Activated CD8-positive, alpha-beta memory T cell treated with anti-CD3 and anti-CD28 coated beads, Interleukin-2, amount 50 U/mL, for 4 hours (primary cell): ENCODE results near the gene CD46.

Experiments
- DNase-seq: peaks from one replicate; pipeline ENCODE4 v3.0.0-alpha.2; 2020

The CD46 gene

DNA sequence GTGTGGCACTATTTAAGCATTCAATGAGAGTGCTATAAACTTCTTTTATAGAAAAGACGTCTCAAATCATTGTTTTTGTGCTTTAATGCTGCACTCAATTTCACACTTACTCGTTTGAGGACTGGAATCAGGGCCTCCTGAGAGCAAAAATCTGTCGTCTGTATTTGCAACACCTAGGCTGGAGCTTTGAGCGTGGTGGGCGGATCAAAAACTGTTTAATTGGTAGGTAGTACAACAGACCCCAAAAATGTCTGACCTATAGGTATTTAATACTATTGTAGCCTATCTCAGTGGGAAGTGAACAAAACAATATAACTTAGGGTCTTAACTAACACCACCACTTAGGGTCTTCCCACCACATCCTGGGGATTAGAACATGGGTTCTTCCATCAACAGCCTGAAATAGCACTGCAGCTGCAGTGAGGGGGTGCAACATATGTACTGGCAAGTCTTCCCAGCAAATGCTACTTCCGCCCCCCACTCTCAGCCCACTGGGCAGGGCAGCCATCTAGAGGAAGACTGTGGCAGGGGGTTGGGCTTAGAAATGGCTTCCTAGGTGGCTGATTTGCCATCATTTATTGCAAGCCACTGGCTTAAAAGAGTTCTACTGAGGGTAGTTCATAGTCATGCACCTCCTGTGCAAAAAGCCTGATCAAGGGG is 48.3 kb downstream of the CD46 start:
- DNase-seq: no peak

DNA sequence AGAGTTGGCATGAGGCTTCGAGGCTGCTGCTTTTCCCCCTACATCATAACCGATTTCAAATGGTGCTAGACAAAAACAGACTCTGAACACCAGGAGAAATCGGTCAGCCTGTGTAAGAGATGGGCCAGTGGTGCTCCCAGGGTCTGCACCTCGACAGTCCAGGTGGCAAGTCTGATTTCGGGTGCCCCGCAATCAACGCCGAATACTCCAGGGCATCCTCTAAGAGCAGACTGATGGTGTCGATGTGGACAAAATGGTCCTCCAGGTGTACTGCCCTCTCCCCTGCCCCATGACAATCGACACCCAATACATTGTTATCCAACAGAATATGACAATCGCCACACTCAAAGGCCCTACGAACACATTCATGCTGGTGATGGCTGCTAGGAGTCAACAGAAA is 50.0 kb downstream of the CD46 start:
- no peak for DNase-seq

DNA sequence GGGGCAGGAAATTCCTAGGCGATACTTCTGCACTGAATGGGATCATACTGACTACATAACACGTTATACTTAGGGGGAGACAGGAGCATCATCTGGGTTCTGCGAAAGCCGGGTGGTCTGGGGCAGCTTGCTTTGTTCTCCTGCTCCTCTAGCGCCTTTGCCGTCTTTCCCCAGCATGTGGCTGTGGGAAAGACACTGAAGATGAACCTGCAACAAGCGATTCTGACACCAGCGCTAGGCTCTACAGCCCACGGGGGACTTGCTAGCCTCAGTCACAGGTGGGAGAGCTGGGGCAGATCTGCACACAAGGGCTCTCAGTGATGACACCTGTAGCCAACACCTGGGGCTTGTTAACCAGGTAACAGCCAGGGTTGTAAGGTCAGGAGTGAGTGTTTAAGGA is 51.8 kb downstream of the CD46 start:
- DNase-seq: no peak

DNA sequence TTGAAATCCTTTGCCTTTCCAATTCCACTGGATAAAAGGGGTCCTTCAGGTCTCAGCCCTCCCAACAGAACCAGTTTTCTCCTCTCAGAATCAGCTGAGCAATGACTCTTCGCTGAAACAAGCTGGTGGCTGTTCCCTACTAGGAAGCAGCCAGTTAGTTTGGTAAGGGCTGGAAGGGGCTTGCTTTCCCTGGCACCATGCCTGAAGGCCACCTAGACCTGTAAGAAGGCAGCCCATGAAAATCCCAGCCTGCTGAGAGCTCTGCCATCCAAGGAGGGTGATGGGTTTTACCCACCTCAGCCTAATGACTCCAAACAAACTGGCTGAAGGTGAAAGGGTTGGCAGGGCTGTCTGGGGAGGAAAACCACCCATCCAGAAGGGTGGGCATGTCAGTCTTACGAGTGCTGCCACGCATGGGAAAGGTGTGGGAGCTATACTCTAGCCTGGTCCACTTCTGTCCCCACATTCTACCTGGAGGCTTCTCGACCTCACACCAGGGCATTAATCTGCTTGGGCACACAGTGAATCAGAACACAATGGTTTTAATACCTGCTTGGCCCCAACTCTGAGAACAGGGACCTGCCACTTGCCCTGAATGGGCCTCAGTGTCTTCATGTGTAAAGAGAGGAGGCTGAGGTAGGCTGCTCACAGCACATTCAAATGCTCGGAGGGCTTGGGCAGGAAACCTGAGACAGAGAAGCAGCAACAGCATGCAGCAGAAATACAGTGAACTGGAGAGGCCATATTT is 53.0 kb downstream of the CD46 start:
- no peak for DNase-seq

DNA sequence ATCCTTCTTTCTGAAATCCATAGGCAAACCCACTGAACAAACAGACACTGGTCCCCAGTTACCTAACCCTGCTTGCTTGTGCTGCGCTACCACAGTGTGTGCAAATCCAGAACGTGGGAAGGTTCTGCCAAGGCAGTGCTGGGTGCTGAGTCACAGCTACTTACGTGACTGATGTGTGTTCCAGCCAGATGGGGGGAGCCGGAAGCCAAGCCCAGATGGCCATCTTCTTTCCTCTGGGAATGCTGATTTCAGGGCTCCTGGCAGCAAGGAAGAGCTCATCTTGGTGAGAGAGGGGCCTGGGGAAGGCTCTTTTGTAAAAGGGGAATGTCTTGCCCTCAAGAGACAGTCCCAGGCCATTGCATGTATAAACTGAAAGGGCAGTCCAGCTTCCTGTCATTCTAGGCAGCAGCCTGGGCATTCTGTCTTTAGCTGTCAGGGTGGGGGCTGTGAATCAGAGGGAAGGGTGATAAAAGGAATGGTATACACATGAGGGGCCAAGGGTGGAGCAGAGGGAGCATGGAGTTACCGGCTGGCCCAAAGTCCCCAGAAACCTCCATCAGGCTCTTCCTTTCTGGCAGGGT is 54.1 kb downstream of the CD46 start:
- DNase-seq: no peak

DNA sequence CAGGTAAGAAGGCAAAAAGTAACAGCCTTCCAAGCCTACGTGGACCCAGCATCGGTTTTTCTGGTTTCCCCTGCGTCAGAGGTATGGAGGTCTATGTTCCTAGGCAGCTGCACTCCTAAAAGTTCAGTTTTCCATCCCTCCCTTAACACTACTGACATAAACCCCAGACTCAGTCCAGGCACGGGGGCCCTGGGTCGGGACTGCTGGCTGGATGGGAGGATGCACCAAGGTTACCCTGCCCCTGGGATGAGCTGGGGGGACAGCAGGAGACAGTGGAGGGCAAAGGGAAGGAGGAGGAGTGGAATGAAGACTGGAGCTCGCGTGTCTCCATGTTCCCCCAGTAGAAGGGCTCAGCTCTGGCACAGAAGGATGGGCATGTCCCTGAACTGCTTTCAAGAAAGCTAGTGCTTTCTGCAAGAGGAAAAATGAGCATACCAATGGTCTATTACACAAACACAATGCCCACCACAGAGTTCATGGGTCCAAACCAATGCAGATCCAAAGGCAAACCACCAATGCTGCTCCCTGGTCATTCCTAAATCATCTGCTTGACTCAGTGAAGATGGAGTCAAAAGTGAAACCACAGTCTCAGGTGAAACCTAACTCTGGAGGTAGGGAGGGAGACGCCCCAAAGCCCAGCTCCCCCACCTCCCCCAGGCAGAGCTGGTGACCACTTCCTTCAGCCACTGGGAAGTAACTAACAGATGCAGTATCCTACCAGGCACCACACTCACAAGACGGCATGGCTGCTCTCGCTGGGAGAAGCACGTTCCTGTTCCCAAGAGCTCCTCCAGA is 54.9 kb downstream of the CD46 start:
- no peak for DNase-seq

DNA sequence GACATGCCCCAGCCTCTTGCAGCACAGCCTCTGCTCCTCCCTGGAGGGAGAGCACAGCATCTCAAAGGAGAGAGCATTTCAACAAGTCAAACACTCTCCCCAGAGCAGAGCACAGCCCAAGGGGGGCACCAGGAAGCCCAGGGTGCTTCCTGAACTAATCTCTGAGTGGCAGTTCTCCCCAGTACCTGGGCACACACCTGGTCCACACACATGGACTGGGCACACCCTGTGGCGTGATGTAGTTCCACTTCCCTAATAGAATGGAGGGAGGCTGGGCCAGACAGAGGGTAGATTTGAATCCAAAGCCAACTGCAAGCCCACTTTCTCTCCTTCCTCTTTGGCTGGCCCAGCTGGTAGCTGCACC is 55.5 kb downstream of the CD46 start:
- no peak for DNase-seq

DNA sequence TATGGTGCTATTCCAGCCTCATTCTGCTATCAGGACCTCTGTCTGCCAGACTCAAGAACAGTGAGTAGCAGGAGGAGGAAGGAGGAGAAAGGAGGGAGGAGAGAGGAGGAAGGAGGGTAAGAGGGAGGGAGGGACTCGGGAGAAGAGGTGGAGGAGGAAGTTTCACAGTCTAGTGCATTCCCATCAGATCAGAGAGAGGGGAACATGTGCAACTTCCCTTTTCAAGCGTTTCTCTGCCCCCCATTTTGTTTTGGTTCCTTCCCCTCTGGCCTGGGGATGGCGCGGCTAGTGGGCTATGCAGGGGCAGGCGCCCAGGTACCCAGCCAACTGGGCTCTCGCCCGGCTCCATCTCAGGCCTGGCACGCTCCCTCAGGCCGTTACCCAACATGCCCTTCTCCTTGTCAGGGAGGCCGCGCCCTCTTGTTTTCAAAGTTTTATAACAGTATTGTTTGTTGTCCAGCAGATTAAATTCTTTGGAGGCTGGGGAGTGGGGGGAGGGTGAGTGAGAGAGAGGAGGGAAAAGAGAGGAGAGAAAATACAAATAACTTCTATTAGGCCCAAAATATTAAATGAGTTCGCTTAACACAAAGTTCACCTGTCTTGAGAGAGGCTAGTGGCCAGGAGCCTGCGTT is 56.0 kb downstream of the CD46 start:
- DNase-seq: no peak

DNA sequence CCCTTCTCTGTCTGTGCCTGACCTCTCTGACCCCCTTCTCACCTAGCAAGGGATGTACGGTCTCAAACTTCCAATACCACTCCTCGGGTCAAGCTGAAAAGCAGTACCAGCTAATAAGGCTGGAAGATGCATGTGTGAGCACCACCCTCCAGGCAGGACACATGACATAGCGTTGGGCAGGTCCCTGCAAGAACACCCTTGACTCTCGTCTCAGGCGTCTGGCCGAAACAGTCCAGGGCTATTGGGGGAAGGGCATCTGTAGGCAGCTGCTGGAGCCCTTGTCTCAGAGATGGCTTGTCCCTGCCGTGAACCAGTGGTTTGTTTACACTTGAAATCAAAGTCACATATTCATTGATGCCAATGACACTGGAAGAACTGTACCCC is 56.5 kb downstream of the CD46 start:
- DNase-seq: no peak

DNA sequence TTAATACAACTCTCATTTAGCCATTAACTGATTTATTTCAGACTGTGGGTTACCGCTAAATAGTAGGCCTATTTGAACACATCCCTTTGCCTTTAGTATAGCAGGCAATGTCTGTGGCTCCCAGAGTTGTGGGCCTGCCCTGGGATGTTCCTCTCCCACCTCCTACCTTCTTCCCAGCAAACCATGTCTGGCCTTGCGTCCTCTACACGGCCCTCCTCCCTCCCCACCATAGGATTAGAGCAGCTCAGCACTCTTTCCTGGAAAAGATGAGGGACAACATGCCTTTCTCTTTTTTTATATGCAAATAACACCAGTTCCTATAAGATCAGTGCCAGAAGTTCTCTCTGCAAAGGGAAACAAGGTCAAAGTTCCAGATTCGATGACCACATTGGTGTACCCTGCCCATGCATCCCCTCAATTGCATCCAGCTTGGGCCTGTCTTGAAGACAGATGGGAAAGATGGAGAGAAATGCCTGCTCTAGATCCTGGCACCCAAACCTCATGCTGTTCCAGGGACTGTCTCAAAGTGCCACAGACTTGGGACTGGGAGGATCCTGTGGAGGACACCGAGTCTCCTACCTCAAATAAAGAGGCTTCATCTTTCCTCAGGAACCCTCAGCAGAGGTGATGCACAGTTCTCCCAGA is 57.2 kb downstream of the CD46 start:
- no peak for DNase-seq

DNA sequence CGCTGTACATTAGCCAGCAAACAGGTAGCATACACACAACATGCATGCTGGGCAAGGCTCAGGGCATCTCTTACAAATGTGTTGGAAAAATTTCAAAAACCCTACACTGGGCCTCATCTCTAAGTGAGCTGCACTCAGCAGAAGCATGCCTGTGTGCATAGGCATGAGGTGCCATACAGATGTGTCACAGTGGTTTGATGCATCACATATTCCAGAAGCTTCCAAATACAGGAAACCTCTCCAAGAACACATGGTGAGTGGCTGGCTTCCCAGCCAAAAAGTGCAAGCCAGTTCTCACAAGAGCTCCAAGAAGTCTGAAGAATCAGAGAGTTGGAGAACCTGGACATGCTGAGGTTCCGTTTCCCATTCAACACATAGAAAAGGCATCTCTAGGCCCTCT is 58.3 kb downstream of the CD46 start:
- DNase-seq: no peak

DNA sequence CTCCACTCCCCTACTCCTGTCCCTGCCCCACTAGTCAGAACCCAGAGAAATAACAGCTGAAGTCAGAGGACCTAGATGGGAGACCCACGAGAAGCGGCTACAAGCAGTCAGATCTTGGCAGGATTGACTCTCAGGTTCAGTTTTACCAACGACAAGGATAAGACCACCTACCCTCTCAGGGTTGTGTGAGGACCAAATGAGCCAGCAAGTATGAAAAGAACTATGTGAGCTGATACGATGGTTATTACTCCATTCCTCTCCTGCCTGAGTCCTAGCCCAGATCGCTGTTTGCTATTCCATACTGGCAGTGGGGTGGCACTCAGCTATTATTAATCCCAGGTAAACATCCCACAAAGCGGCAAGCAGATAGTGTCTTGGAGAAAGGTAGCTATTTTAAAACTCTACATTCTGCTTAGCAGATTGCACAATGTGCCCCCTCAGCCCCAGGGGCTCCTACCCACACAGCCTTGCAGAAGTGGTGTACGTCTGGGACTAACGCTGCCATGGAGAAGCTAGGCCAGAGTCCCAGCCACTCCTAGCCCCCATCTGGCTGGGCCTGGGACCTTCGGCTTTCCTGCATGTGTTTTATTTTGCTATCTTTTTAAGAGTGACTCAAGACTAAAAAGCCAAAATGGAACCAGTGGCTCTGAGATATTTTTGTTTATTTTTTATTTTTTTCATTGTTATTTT is 58.9 kb downstream of the CD46 start:
- no peak for DNase-seq

DNA sequence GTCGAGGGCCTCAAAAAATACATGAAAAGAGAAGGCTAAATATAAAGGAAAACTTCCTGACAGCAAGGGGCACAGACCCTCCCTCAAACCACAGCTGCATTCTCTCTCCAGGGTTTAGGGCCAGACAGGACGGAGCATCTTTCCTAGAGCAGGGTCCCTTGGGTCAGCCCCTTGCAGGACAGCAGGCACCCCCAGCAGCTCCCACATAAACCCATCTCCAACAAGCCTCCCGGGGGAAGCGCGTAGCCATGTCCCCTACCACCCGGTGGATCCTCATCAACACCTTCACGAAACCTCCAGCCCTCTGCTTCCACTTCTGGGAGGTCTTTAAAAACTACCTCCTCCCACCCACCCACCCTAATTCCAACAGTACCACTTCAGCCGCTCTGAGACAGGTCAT is 59.5 kb downstream of the CD46 start:
- no peak for DNase-seq

DNA sequence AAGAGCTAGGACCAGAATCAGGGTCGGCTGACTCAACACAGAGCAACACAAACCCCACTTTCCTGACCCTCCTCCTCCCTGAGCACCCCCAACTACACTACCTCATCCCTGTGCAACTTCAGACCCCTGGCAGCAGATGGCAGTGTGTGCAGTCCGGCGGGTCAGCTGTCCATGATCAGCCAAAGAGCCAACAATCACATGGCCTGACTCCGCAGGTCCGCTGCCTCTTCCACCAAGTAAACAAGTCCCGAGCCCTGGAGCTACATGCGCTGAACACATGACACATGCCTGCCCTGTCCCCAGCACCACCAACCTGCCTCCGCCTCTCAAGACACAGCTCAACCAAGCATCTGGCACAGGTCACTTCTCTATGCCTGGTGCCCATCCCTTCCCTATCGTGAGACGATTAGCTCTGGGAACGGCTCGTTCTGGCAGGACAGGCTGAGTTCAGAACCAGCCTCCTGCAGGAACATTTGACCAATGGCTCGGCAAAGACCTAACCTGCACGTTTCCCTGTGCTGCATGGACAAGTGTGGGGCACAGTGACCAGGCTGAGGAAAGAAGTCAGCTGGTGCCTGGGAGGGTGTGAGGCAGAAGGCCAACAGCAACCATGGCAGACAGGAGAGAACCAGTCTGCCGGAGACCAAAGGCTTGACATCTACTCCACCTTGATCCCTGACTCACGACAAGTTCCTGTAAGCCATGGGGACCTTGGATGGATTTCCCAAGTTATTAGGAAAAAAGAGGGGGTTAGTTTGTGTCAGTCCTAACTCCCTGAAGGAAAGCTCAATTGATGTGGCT is 60.3 kb downstream of the CD46 start:
- DNase-seq: no peak

DNA sequence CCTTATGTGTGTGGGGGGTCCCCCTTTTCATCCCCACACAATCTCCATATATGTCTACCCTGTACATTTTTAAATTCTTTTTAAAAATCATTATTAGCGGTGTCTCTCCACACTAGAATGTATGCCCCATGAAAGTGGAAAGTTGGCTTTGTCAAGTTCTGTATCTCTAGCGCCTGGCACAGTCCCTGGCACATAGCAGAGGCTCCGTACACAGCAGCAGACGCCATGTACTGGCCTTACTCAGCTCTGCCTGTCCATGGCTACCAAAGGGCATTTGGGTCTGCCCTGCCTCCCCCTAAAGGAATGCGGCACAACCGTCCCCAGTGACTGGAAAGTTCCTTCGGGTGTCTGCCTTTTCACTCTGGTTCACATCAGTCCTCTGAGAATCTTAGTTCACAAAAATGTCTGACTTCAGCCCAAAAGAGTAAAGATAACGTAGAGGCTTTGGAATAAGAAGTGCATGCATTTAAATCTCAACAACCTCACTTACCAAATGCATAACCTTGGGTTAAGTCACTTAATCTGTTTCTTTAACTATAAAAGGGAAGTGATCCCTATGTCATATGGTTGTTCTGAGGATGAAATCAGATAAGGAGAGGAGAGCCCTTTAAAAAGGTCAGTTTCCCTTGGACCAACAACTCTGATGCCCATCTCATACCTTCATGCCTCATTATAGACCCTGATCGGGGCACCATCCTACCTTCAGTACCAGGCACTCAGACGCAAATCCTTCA is 61.1 kb downstream of the CD46 start:
- DNase-seq: no peak

DNA sequence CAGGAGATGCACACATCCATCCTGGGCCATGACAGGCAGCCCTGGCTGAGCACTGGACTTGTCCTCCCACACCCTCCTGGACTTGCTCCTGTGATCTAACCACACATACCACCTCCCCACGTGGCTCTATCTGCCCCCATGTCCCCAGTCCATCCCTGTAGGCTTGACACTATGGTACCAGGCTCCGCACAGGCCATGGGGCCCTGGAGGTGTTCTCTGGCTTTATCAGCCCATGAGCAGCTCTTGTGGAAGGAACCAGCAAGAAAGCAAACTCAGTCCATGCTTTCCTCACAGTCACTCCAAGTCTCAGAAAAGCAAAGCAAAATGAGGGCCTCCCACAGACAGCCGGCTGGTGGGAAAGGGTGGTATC is 61.6 kb downstream of the CD46 start:
- no peak for DNase-seq

DNA sequence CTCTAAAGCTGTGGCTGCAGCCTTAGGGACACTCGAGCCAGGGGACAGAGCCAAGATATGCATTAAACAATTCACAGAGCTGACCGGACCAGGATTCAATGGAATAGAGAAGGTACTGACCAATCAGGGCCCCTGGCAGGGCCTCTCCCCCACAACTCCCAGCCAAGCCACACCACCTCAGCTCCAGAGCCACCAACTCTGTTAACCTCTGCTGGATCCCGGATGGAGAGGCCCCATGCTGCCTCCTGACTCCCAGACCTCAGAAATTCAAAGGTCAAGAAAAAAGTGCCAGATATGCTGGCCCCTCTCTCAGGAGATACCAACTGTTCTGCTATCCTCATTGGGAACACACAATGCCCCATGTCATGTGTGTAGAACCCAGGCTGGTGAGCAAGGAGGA is 62.1 kb downstream of the CD46 start:
- no peak for DNase-seq

DNA sequence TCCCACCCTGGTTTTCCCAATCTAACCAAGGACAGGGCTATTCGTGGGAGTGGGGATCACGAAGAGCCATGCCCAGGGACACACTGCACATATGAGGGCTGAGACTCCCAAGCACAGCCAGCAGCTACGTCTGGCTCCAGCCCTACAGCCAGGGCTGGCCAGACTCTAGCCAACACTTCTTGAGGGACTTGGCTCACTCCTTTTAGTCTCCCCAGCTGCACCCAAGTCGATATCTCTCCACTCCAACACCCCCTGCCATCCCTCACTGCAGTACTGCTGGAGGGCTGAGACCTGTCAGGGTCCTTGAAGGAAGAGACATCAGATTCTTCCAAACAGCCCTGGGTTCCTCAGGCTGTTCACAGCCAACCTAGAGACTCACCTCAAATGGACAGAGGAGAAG is 62.6 kb downstream of the CD46 start:
- no peak for DNase-seq

DNA sequence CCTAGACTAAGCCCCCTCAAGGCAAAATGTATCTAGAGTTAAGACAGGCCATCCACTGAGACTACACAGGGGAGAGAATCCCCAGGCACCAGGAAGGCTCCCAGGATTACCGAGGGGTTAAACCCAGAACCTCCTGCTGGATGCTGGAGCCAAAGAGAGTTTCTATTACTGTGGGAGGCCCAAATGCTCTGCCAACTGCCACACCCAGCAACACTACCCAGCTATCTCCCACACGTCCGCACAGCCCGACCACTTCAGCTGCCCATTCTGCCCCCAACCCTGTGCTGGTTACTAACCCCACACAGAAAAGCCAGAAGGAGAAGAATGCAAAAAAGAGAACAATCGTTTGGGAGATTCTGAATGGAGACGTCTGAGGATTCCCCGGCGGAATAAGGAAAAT is 63.6 kb downstream of the CD46 start:
- DNase-seq: no peak

DNA sequence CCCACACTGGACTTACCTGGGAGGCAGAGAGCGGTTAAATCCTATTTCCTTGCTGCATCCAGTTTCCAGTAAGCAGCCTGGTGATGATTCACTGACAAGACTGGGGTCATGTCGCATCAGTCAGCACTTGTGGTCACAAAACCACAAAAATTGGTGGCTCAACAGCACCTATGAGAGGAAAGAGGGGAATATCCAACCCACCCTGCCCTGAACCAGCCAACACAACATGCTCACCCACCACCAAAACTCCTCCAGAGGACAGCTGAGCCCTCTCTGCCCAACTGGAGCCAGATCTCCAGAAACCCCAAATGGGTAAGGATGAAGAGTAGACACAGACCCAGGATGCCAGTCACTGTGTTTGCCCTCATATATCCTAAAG is 64.0 kb downstream of the CD46 start:
- DNase-seq: no peak

DNA sequence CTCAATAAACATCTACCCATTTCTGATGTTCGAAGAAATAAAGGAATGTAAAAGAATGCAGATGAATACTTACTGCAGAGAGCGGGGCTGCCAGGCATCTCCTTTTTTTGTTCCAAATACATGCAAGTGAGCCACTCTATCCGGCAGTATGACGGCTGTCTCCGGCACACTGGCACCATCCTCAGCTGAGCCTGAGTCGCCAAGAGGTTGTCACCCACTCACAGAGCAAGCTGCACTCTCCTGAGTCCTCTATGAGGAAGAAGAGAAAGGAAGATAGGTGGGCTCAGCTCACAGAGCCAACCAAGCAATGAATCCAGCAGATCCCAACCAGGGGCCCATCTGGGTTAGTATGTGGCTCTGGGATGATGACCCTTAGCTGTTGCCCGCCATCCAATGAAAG is 65.3 kb downstream of the CD46 start:
- no peak for DNase-seq
